Bone marrow (tissue), 2 donors: ENCODE results near the gene RNF223.

Experiments
- DNase-seq, 2 donors: peaks; one replicate each; lab custom pipeline; 2025; lab: John Stamatoyannopoulos, UW

Gene RNF223

GRCh38 chr1:1073743-1074587 is at the start of gene RNF223:
TSS of gene RNF223 (minus strand) at chr1:1074306. CDS start at chr1:1072566, 1,740 bp downstream.
- no peak for DNase-seq

GRCh38 chr1:1122981-1123480 is 48.9 kb upstream of the RNF223 start:
- no peak for DNase-seq

GRCh38 chr1:1122078-1122811 is 48.1 kb upstream of the RNF223 start:
- peak; percentile 45 to 47 for DNase-seq

GRCh38 chr1:1121611-1122077 is 47.5 kb upstream of the RNF223 start:
- DNase-seq: no peak

- no peak for DNase-seq
These were observed 46.9 kb upstream of the RNF223 start for GRCh38 chr1:1120866-1121591.

GRCh38 chr1:1120096-1120495 is 46.0 kb upstream of the RNF223 start:
- no peak for DNase-seq

- no peak for DNase-seq
These were observed 45.3 kb upstream of the RNF223 start for GRCh38 chr1:1119272-1119890.

GRCh38 chr1:1118876-1119220 is 44.7 kb upstream of the RNF223 start:
- no peak for DNase-seq

GRCh38 chr1:1118011-1118875 is 44.1 kb upstream of the RNF223 start:
- DNase-seq: no peak

GRCh38 chr1:1117469-1117831 is 43.3 kb upstream of the RNF223 start:
- no peak for DNase-seq

GRCh38 chr1:1116701-1117468 is 42.8 kb upstream of the RNF223 start:
- no peak for DNase-seq

- peak; percentile 90 to 95 for DNase-seq
These were observed 41.9 kb upstream of the RNF223 start, which contains the start of gene C1orf159 for GRCh38 chr1:1115786-1116700. TSS of gene C1orf159 (minus strand) at chr1:1116089. CDS start at chr1:1091543, 24,546 bp downstream.

- no peak for DNase-seq
These were observed 41.2 kb upstream of the RNF223 start for GRCh38 chr1:1115136-1115785.

- no peak for DNase-seq
These were observed 40.3 kb upstream of the RNF223 start for GRCh38 chr1:1114431-1114830.

- DNase-seq: no peak
These were observed 38.3 kb upstream of the RNF223 start for GRCh38 chr1:1112237-1112985.

- DNase-seq: no peak
These were observed 37.6 kb upstream of the RNF223 start for GRCh38 chr1:1111516-1112236.

GRCh38 chr1:1110561-1110971 is 36.5 kb upstream of the RNF223 start:
- DNase-seq: no peak
